Right lobe of liver (tissue), 4 donors: ENCODE results near the gene TMEM225B.

ENCODE experiments used
- CTCF ChIP-seq, 4 donors: fragments of 200-600 bp in 3 of 4; fragments of 450-650 bp in 1 of 4; IDR thresholded peaks; one replicate each; pipeline versions ENCODE4 v1.5.1 to v1.8.0; 2016 to 2022; ENCODE audit warnings: antibody characterized with exemption in 4 of 4, mild to moderate bottlenecking in 2 of 4
- POLR2A ChIP-seq: fragments of 450-650 bp; IDR thresholded peaks from one replicate; pipeline ENCODE4 v1.6.1; 2017; ENCODE audit warnings: antibody characterized with exemption, mild to moderate bottlenecking
- donor health status: DM: no; HTN: no; CAD: no.
- donor health status: DM: no; HTN: no; CAD: no.
- donor health status: DM: no; HTN: yes; CAD: no.

DNA sequence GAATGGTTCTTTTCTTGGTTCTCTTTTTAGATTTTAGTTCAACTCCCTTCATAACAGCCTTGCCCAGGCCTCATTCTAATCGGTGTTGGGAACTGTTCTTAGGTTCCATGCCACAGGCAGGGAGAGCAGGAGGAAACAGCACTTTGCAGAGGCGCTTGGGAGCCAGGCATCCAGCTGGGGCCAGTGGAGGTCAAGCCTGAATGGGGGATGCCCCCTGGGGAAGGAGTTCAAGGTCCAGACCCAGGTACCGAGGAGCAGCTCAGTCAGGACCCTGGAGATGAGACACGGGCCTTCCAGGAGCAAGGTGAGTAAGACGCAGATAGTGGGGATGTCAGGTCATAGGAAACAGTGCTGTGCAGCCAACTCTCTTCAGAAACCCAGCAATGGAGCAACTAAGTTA, 23.2 kb downstream of the TMEM225B start:
- no peak for TF ChIP-seq CTCF (IDR thresholded peaks at IDR 0.05)
- no peak for TF ChIP-seq POLR2A
